ENCODE measurements around the gene CD274. TPM values are rescaled to one million over a fixed set of nuclear protein-coding genes. Genes with fewer than 3 reads are reported as not detected.

CD274 gene
- total and polyA plus RNA-seq, 2 donors (not counting 3 experiments of a cell fraction or from before 2014, with no cell fraction given) = 25.4 to 26.8 TPM

- dilution Hi-C loops (cut with MboI; ENCODE audit: extremely low pct_ligation_motif_present, low sequenced_read_pairs) = no loop called here
- H3K36me3 ChIP-seq (ENCODE audit: control insufficient read depth in 2 of 2, extremely low read depth in 1 of 2, insufficient read depth in 2 of 2, low read length in 2 of 2) = no peaks in the 10 kb centered on the region
These were observed 66.3 kb downstream of the CD274 start for GRCh38 chr9:5516453-5517220.

More at GRCh38 chr9:5516453-5517220, 66.3 kb downstream of the CD274 start:
- CTCF ChIA-PET = interaction anchor here (1.8 kb wide), 1 partner anchor 66 kb away, joined by 10 read pairs; the partner anchor contains the start of gene CD274
- Histone ChIP-seq H3K27ac (ENCODE audit: insufficient read depth, low read depth, low read length) (no peak overlapping the region), H3K4me1 (ENCODE audit: control insufficient read depth, extremely low read depth, insufficient read depth, low read length) (peaks cover 16% of the 10 kb centered on the region), H2AFZ (ENCODE audit: low read depth, low read length) (no peak overlapping the region), H3K9ac (replicated peaks; ENCODE audit: extremely low read depth, insufficient read depth, low read length) (no peak overlapping the region), H3K9me3 (replicated peaks; ENCODE audit: control insufficient read depth, insufficient read depth, low read length) (no peaks in the 10 kb centered on the region), H3K79me2 (ENCODE audit: control insufficient read depth, insufficient read depth, low read length) (peaks cover 21% of the 10 kb centered on the region), H3K4me3 (replicated peaks in 1 of 3; ENCODE audit: insufficient read depth in 1 of 3, low read depth in 1 of 3, low read length in 3 of 3) (no peak overlapping the region), H3K9me1 (replicated peaks; ENCODE audit: control insufficient read depth, extremely low read depth, insufficient read depth, low read length) (no peaks in the 10 kb centered on the region), H3K4me2 (ENCODE audit: insufficient read depth, low read length) (no peak overlapping the region), H4K20me1 (replicated peaks; ENCODE audit: control insufficient read depth, extremely low read depth, insufficient read depth, low read length) (no peaks in the 10 kb centered on the region), H3K27me3 (ENCODE audit: control insufficient read depth in 2 of 2, insufficient read depth in 2 of 2, low read length in 2 of 2) (no peaks in the 10 kb centered on the region)
- no peak for FAIRE-seq
- intact Hi-C loops (cut with micrococcal nuclease) = no loop called here
- POLR2A ChIA-PET = no interaction called here
- no peak for DNase-seq (ENCODE audit: low read depth, low spot score)
- TF ChIP-seq JUN (IDR thresholded peaks at IDR 0.05; ENCODE audit: borderline replicate concordance, insufficient read depth, insufficient read length, low read depth) (no peak), POLR2A (IDR thresholded peaks at IDR 0.05; ENCODE audit: low read depth, low read length) (no peak), FOS (IDR thresholded peaks at IDR 0.05; ENCODE audit: borderline replicate concordance, insufficient read depth, low read length) (no peak), CTCF (IDR thresholded peaks at IDR 0.05; ENCODE audit: extremely low read depth in 1 of 2, insufficient read depth in 1 of 2, low read depth in 1 of 2, low read length in 2 of 2) (no peak), EZH2 (IDR thresholded peaks at IDR 0.05; ENCODE audit: borderline replicate concordance, low read depth, low read length, severe bottlenecking) (no peak), MYC (IDR thresholded peaks at IDR 0.05; ENCODE audit: low read depth, low read length) (no peak), GATA2 (IDR thresholded peaks at IDR 0.05; ENCODE audit: insufficient read depth, insufficient read length, low read depth, low read length) (no peak)
- BruUV-seq (replicated peaks) = no TSS peak

Data from endothelial cell of umbilical vein (primary cell).